Measurements from ENCODE around the gene FARSB. TPM values are rescaled to one million over a fixed set of nuclear protein-coding genes. Genes with fewer than 3 reads are reported as not detected.
"Not testable (repeated sequence)": the region's sequence is repeated elsewhere in the genome, so short reads cannot be mapped to it uniquely, and the experiment has no call there.

Gene FARSB
- total RNA-seq, 1 experiment from 2014 or later = 50.7 TPM

- TF ChIP-seq MAX (IDR thresholded peaks at IDR 0.05) (no peak), ZFX (IDR thresholded peaks at IDR 0.05) (no peak)
These were observed 64.2 kb downstream of the FARSB start (continued) for GRCh38 chr2:222591661-222592060.

- H3K9me2 ChIP-seq (ENCODE audit: insufficient read depth); intact Hi-C loops (cut with micrococcal nuclease); H3K4me1 ChIP-seq (ENCODE audit: control insufficient read depth in 1 of 2, insufficient read depth in 2 of 2, low read length in 2 of 2); BruUV-seq (replicated peaks); H3K9me3 ChIP-seq (ENCODE audit: control insufficient read depth in 1 of 2, insufficient read depth in 1 of 2, low read depth in 1 of 2, low read length in 2 of 2); H3K4me3 ChIP-seq (replicated peaks in 1 of 2; ENCODE audit: low read depth in 1 of 2, low read length in 2 of 2); H3K27me3 ChIP-seq (ENCODE audit: insufficient read depth, low read length); H2AFZ ChIP-seq (ENCODE audit: low read depth, low read length, poor library complexity, severe bottlenecking); ATAC-seq; H3K27ac ChIP-seq (ENCODE audit: low read depth, low read length); H3K9ac ChIP-seq (ENCODE audit: low read length); H3K4me2 ChIP-seq (ENCODE audit: low read length); H3K36me3 ChIP-seq (ENCODE audit: control insufficient read depth in 1 of 2, insufficient read depth in 2 of 2, low read length in 2 of 2); DNase-seq (ENCODE audit: low read depth, low spot score); RAD21 ChIA-PET (ENCODE audit: low non-redundant PET in 1 of 2, low total read pairs in 2 of 2, uncharacterized antibody in 2 of 2, unreplicated experiment in 2 of 2); POLR2A ChIA-PET; CTCF ChIA-PET: not testable (repeated sequence)
- H3K79me2 ChIP-seq (ENCODE audit: insufficient read depth, low read length) = peaks cover 34% of the 10 kb centered on the region
- peaks cover 15% of the 10 kb centered on the region; the same call in 1 of the 2 replicates for H4K20me1 ChIP-seq (ENCODE audit: insufficient read depth)
These were observed 71.3 kb downstream of the FARSB start for GRCh38 chr2:222584589-222584988.

GRCh38 chr2:222582928-222583327 is 73.0 kb downstream of the FARSB start:
- peak in 2 of 3 experiments; percentile 29 to 41; a peak in 4 of 6 replicates for TF ChIP-seq CTCF (IDR thresholded peaks at IDR 0.05 in 2 of 3, conservative IDR thresholded peaks at IDR 0.05 in 1 of 3; ENCODE audit: borderline replicate concordance in 1 of 3, insufficient read depth in 1 of 3, low read depth in 2 of 3, low read length in 2 of 3)
- no peak for TF ChIP-seq SRF (IDR thresholded peaks at IDR 0.05; ENCODE audit: low read depth)
- no peak for TF ChIP-seq CBX3 (IDR thresholded peaks at IDR 0.05; ENCODE audit: low read depth)
- no peak for TF ChIP-seq CEBPB (IDR thresholded peaks at IDR 0.05; ENCODE audit: low read depth)
- 0 out of 2 replicates have a peak, but pooled peaks have one; percentile 15 for TF ChIP-seq RAD21 (IDR thresholded peaks at IDR 0.05; ENCODE audit: low read depth)
- TF ChIP-seq ATF3 (IDR thresholded peaks at IDR 0.05) = no peak
- no peak for TF ChIP-seq ZNF274 (IDR thresholded peaks at IDR 0.05; ENCODE audit: low read depth, low read length)
- no peak for TF ChIP-seq YY1 (IDR thresholded peaks at IDR 0.05; ENCODE audit: extremely low read depth, insufficient replicate concordance, low read depth, low read length)
- TF ChIP-seq ZFX (IDR thresholded peaks at IDR 0.05) = no peak
- no peak overlapping the region for H3K4me2 ChIP-seq (ENCODE audit: low read length)
- no peak overlapping the region for H3K27ac ChIP-seq (ENCODE audit: low read depth, low read length)
- ChIA-PET CTCF (interaction anchor here (0.7 to 1.8 kb wide), 2 partner anchors 265 to 559 kb away, joined by 3 to 6 read pairs; no protein-coding TSS in a partner anchor), RAD21 (ENCODE audit: low non-redundant PET in 1 of 2, low total read pairs in 2 of 2, uncharacterized antibody in 2 of 2, unreplicated experiment in 2 of 2) (no interaction called here), POLR2A (no interaction called here)
- H4K20me1 ChIP-seq (ENCODE audit: insufficient read depth) = peaks cover 15% of the 10 kb centered on the region; the same call in 1 of the 2 replicates
- H3K9me3 ChIP-seq (ENCODE audit: control insufficient read depth in 1 of 2, insufficient read depth in 1 of 2, low read depth in 1 of 2, low read length in 2 of 2) = no peaks in the 10 kb centered on the region
- no peaks in the 10 kb centered on the region for H3K36me3 ChIP-seq (ENCODE audit: control insufficient read depth in 1 of 2, insufficient read depth in 2 of 2, low read length in 2 of 2)
- H3K9ac ChIP-seq (ENCODE audit: low read length) = no peak overlapping the region
- DNase-seq (ENCODE audit: low read depth, low spot score) = no peak
- no peaks in the 10 kb centered on the region for H3K27me3 ChIP-seq (ENCODE audit: insufficient read depth, low read length)
- intact Hi-C loops (cut with micrococcal nuclease) = no loop called here
- ATAC-seq = peak; percentile 75
- BruUV-seq (replicated peaks) = no TSS peak
- no peak overlapping the region for H2AFZ ChIP-seq (ENCODE audit: low read depth, low read length, poor library complexity, severe bottlenecking)
- H3K79me2 ChIP-seq (ENCODE audit: insufficient read depth, low read length) = peaks cover 40% of the 10 kb centered on the region
- no peaks in the 10 kb centered on the region for H3K4me1 ChIP-seq (ENCODE audit: control insufficient read depth in 1 of 2, insufficient read depth in 2 of 2, low read length in 2 of 2)
- no peak overlapping the region for H3K4me3 ChIP-seq (replicated peaks in 1 of 2; ENCODE audit: low read depth in 1 of 2, low read length in 2 of 2)
- H3K9me2 ChIP-seq (ENCODE audit: insufficient read depth) = no peaks in the 10 kb centered on the region
